GM18868 (cell line): ENCODE data around the gene ATP8B3.
"Not testable (repeated sequence)": the region's sequence is repeated elsewhere in the genome, so short reads cannot be mapped to it uniquely, and the experiment has no call there.

Experiments
- ATAC-seq: cut with Tn5 transposase; IDR thresholded peaks from one replicate; pipeline ENCODE4 v1.9.1; 2021; ENCODE audit warnings: mild to moderate bottlenecking, moderate library complexity; ENCODE audit not compliant: unreplicated experiment

Gene ATP8B3

DNA sequence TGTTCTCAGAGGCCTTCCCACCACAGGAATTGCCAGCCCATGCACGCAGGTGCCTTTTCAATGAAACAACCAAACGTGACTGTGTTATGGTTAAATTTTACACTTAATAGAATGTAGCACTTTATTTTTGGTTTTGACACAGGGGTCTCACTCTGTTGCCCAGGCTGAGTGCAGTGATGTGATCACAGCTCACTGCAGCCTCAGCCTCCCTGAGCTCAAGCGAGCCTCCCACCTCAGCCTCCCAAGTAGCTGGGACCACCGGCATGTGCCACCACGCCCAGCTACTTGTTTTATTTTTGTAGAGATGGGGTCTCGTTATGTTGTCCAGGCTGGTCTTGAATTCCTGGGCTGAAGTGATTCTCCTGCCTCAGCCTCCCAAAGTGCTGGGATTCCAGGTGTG is 7.2 kb downstream of the ATP8B3 start:
- ATAC-seq = no peak

DNA sequence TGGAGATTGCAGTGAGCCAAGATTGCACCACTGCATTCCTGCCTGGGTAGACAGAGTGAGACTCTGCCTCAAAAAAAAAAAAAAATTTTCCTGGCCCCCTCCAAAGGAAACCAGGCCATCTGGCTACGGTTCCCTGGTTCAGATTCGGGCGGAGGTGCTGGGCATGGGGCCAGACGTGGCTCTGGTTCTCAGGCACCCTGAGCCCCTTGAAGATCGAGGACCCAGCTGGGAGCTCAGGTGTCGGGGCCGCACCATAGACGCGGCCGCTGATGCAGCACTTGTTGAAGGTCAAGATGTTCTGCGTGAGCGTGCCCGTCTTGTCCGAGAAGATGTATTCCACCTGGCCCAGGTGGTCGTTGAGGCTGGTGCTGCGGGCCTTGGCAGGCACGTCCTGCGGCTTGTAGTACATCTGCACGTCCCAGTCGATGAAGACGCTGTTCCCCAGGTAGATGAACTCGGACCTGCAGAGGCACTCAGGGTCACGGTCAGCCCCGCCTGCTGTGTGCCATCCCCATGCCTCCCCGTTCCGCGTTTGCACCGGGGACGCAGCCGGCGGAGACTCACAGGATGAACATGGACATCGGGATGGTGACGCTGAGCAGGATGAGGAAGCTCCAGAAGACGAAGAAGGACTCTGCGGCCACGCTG is 12.3 kb downstream of the ATP8B3 start:
- no peak for ATAC-seq

DNA sequence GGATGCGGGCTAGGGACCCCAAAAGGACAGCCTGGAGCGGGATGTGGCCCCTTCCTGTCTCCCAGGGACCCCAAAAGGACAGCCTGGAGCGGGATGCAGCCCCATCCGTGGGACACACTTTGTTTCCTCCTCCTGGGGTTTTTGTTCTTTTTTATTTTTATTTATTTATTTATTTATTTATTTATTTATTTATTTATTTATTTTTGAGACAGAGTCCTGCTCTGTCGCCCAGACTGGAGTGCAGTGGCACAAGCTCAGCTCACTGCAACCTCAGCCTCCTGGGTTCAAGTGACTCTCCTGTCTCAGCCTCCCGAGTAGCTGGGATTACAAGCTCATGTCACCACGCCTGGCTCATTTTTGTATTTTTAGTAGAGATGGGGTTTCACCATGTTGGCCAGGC is 14.8 kb downstream of the ATP8B3 start:
- ATAC-seq = not testable (repeated sequence)

DNA sequence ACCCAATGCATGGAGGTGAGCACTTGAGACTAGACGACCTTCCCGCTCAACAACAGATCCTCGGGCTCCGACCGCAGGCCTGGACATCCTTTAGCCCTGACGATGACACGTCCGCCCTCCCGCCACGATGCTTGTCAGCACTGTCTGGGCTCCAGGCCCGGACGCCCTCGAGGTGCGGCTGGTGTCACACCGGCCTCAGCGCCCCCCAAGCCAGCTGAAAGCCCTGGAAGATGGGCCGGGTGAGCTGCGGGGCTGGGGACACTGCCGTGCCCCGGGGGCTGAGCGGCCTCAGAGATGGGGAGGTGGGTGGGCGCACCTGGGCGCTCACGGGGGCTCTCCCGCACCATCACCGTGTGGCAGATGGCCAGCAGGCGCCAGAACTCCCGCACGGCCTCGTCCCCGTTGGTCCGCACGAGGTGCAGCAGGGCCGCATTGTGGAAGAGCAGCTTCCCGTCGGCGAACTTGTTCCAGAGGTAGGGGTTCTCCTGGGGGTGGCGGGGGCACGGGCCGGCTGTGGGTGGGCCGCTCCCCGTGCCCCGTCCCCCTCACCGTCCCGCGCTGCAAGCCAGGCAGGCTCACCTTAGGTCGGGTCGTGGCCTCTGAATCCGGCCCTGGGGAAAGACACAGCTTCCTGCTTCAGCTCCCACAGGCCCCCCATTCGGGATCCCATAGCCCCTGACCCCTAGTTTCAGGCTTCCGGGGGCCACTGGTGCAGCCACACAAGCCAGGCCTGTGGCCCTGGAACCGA is 15.5 kb downstream of the ATP8B3 start:
- no peak for ATAC-seq

DNA sequence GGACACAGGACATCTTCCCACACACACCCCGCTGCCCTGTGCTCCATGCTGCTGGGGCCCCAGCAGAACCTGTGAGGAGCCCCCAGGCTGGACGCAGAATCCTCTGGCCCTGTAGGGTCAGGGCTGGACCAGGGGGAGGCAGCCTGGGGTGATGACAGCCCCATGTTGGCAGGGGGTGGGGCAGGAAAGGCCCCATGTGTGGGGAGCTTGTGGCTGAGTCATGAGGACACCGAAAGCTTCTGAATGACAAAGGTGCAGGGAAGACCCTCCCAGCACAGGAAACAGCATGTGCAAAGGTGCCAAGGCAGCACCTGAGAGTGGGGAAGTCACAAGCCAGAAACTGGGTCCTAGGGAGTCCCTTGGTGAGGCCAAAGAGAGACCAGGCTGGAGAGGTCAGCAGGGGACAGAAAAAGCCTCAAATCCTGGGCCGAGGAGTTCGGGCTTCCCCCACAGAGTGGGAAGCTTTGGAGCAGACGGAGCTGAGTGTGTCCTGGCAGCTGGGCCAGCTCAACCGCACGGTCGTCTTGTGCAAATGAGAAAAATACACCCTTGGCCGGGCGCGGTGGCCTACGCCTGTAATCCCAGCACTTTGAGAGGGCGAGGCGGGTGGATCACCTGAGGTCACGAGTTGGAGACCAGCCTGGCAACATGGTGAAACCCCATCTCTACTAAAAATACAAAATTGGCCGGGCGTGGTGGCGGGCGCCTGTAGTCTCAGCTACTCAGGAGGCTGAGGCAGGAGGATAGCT is 17.5 kb downstream of the ATP8B3 start:
- ATAC-seq = no peak

DNA sequence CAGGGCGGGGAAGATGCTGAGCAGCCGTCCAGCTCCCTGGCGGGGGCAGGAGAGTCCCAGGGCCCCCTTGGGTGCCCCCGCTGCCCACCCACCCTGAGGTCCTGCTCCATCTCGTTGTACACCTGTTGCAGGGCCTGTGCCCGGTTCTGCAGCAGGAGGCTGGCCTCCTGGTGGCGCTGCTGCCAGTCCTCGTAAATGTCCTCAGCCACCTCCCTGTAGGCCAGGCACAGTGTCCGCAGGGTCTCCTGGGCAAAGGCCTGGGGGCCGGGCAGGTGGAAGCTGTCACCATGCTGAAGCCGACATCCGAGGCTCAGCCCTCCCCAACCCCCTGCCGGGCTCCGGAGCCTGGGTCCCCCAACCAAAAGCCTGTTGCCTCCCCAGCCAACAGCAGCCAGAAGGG is 20.2 kb downstream of the ATP8B3 start:
- no peak for ATAC-seq

DNA sequence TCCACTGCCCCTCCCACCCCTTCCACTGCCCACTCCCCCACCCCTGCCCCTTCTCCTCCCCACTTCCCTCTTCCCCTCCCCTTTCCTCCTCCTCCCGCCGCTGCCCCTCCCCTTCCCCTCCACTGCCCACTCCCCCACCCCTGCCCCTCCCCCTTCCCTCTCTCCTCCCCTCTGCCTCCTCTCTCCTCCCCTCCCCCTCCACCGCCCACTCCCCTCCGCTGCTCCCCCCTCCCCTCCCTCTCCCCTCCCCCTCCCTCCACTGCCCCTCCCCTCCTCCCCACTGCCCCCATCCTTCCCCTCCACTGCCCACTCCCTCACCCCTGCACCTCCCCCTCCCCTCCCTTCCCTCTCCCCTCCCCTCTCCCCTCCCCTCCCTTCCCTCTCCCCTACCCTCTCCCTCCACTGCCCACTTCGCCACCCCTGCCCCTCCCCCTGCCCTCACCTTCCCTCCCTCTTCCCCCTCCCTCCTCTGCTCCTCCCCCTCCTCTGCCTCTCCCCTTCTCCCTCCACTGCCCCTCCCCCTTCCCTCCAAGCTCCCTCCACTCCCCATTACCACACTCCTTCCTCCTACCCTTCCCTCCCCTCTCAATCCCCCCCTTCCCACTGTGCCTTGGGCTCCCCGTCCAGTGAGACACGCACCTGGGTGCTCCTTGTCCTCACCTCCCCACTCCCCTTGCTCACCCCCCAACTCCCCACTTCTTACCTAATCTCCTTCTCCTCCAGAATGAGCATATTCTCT is 21.9 kb downstream of the ATP8B3 start:
- ATAC-seq = no peak

DNA sequence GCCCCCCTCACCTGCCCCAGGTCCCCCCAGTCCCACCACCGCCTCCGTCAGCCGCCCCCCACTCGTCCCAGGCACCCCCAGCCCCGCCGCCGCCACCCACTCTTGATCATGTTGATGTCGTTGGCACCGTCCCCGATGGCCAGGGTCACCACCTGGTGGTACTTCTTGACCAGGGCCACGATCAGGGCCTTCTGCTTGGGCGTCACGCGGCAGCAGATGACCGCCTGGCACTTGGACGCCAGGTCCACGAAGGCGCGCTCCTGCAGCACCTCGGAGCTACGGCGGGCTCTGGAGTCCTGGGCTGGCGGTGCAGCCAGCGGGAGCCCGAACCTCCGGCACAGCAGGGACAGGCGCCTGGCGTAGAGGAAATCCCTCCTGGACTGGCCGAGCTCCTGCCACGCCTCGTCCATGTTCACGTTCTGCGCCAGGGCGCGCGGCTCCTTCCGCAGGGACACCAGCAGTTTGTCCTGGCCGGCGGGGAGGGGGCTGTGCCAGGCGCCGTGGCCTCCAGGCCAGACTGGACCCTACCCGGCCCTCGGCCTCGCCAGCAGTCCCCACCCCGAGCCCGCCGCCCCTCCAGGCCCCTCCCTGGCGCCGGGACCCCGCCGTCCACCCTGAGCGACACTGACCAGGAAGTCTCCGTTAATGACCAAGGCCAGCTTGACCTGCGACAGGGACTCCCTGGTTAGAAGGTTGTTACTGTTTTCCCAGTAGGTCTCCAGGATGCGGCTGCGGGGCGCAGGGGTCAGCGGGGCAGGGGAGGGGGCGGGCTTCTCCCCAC is 22.6 kb downstream of the ATP8B3 start:
- no peak for ATAC-seq

DNA sequence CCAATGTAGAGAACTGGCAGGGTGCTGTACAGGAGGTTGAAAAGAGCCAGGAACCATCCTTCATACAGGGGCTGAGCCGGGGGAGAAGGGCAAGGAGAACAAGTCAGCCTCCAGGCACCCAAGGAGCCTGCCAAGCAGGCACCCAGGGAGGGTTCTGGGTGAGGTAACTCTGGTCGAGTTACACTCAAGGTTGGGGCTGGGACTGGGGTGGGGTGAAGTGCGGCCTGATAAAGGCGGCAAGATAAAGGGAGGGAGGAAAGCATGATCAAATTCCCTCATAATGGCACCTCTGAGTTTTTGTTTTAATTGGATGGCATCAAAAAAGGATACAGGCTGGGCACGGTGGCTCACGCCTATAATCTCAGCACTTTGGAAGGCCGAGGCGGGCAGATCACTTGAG is 25.0 kb downstream of the ATP8B3 start:
- no peak for ATAC-seq

DNA sequence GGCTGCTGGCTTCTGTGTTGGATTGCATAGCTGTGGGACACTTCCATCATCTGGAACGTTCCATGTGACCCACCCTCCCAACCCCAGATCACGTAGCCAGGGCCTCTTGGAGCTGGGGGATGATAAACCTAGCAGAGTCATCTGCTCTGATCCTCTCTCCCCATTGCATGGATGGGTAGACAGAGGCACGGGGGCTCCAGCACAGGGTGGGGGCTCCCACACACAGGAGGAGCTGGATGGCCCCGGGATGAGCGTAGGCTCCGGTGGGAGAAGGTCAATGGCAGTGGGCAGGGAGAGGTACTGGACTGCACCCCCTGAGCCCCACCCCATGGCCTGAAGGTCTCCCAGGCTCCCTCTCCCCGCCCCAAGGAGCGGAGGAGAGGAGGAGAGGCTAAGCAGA is 25.4 kb downstream of the ATP8B3 start:
- no peak for ATAC-seq

DNA sequence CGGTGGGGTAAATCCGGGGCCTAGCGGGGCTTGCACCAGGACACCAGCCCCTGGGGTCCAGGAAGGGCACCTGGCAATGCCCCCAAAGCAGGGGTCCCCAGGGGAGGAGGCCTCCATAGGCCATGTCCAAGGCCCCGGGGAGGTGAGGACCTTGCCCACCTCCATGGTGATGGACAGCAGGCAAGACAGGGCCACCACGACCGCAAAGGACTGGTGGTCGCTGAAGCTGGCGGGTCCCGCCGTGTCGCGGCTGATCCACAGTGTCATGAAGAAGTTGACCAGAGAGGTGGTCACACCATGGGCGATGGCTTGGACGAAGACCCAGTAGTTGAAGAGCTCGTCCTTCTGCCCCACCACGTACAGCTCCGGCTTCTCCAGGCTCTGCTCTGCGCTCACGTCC is 26.8 kb downstream of the ATP8B3 start:
- ATAC-seq = no peak

DNA sequence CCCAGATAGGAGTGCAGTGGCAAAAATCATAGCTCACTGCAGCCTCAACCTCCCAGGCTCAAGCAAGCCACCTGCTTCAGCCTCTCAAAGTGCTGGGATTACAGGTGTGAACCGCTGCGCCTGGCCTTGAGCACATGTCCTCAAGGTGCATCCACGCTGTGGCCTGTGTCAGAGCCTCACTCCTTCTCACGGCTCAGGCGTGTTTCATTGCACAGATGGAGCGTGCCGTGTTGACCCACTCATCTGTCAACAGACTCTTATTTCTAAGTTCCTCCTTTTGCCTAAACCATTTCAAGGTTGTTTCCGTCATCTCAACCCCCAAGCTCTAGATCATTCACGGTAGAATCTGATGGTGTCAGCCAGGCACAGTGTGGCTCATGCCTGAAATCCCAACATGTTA is 28.2 kb downstream of the ATP8B3 start:
- ATAC-seq = no peak

DNA sequence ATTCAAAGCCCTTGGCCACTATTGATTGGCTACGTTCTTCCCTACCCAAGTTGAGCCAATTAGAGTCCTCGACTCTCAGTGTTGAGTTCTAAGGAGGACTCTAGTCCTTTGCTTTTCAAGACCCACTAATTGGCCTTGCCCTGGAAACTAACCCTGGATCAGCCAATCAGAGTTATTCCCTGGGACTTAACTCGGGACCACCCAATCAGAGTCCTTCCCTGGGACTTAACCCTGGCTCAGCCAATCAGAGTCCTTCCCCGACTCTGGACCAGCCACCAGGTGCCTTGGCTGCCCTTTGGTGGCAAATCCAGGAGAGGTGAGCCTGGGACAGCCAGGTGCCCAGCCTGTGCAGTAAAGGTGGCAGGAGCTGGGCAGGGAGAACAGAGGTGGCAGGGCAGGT is 28.7 kb downstream of the ATP8B3 start:
- ATAC-seq = no peak

DNA sequence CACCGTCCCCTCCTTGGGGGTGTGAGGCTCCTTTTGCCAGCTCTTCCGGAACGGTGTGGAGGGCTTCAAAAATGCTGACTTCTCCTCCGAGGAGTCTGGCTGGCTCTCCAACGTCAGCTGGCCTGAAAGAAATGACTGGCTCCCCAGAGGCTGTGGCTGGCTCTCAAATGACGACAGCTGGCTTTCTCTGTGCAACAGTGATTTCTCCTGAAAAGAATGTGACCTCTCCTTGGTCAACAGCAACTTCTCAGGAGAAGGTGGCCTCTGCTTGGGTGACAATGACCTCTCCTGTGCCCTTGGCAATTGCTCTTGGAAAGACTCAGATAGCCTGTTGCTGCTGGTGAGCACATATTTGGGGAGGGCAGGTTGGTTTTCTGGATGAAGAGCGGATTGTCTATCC is 29.6 kb downstream of the ATP8B3 start:
- ATAC-seq = no peak

DNA sequence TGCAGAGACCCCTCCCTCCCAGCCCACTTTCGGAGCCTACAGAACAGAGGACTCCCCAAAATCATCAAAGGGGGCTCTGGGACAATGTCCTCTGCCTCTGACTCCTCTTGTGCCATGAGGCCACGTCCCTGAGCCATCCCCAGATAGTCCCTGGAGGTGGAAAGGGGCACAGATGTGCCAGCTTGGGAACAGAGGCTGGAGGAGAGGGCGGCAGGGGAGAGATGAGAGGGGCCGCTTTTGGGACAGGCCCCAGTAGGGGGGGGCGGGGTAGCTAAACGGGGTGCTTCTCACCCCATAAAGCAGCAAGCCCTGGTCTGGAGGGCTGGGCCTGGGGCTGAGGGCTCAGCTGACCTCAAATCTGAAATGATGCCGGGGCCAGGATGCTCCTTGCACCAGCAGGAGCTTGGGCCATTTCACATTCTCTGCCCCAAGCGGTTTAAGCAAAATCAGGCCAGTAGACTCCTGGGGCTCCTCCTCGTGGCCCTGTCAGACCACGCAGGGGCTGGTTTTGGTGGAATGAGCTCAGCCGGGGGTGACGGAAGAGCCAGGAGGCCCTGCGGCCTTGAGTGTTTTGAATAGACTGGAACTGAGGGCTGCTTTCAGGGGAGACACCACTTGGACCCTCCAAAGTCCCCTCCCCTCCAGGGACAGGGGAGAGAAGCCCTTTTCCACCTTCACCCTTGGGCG is 31.7 kb downstream of the ATP8B3 start:
- no peak for ATAC-seq

DNA sequence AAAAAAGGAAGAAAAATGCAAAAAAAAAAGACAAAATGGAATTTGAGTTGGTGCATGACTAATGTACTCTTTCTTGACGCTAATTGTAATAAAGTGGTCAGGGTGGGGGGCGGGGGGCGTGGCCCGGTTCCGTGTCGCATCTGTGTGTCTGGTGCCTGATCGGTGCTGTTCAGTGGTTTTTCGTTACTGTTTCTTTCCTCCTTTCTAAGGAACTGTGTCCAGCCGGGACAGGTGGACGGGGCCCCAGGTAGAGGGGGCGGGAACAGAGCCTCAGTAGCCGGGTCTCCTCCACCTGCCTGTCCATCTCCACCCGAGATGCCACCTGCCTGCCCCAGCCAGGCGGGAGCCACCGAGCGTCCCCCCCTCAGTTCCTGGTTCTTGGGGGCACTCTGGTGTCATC is 32.5 kb downstream of the ATP8B3 start:
- no peak for ATAC-seq

DNA sequence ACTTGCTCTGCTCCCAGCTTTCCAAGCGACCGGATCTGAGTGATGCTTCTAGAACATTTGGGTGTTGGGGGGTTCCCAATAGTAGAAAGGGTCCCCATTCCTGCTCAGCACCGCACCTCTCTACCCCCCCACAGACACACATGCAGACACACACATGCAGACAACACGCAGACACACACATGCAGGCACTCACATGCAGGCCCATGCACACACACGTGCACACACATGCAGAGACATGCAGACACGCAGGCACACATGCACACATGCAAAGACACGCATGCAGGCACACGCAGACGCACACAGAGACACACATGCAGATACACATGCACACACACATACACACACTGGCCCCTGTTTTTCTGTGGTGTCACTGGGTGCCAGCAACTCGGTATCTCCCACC is 34.9 kb downstream of the ATP8B3 start:
- ATAC-seq = no peak

DNA sequence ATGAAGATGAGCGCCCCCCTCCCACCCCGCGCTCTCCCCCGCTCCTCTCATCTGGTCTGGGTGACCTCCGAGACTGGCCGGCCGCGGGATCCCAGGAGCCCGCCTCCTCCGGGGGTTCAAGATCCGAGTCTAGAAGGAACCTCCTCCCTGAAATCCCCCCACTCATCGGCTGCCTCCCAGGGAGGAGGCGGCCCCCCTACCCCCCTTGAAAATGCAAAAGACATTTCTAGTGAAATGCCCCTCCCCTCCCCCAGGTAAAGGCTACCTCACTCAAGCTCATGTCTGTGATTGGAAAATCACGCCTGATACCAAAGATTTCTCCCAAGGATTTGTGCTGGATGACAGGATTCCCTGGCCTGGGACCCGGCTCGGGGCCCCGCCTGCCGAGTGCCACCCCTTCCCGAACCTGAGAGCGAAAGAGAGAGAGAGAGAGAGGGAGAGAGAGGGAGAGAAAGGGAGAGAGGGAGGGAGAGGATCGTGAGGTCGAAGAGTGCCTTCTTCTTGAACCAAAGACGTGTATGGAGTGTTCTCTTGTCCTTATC is 35.4 kb downstream of the ATP8B3 start:
- ATAC-seq = no peak

DNA sequence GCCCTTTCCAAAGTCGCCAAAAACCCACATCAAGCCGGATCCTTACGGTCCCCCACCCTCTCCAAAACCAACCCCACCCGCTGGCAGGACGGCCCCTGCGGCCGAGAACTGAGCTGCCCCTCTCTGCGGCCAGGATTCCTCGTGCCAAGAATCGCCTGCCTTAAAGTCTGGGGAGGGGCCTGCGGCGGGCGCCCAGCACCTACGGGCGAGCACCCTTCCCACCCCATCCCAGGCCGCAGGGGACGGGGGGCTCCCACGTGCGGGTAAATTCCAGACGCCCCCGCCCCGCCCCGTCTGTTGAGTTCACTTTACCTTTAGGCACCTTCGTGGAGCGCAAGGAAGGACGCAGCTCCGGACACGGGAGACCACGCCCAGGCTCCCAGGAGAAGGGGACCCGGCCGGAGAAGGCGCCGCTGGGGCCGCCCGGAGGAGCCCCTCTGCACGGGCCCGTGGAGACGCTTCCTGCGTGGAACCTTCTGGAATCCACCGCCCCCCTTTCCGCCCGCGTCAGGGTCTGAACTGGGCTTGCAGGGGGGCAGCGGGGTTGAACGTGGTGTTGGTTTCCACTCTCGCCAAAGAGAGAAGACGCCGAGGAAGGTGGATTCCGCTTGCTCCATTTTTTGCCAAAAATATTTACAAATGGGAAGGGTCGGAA is 36.0 kb downstream of the ATP8B3 start:
- no peak for ATAC-seq
